HG03095 (cell line): ENCODE data around the gene DPEP2.

Experiments used
- ATAC-seq: cut with Tn5 transposase; IDR thresholded peaks from one replicate; pipeline ENCODE4 v1.9.1; 2021; ENCODE audit warnings: moderate library complexity; ENCODE audit not compliant: unreplicated experiment

DPEP2 gene

GRCh38 chr16:67959536-67960329 lies 39.6 kb downstream of the DPEP2 start:
- ATAC-seq: no peak

DNA sequence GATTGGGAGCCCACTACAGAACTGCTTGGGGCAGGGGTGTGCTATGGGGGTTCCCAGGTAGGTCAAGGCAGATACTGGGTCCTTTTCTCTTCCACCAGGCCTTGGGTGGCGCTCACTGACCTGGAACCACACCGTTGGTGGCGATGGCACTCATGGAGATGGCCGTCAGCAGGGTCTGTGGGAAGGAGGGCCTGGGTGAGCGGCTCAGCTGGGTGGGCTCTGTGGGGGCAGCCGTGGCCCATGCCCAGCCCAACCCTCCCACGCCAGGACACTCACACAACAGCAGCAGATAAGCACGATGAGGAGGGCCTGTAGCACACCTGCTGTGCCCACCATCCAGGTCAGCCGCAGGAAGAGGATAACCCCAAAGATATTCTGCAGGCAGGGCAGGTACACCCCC lies 41.7 kb downstream of the DPEP2 start:
- no peak for ATAC-seq

GRCh38 chr16:67954421-67955196 lies 44.7 kb downstream of the DPEP2 start:
- no peak for ATAC-seq

DNA sequence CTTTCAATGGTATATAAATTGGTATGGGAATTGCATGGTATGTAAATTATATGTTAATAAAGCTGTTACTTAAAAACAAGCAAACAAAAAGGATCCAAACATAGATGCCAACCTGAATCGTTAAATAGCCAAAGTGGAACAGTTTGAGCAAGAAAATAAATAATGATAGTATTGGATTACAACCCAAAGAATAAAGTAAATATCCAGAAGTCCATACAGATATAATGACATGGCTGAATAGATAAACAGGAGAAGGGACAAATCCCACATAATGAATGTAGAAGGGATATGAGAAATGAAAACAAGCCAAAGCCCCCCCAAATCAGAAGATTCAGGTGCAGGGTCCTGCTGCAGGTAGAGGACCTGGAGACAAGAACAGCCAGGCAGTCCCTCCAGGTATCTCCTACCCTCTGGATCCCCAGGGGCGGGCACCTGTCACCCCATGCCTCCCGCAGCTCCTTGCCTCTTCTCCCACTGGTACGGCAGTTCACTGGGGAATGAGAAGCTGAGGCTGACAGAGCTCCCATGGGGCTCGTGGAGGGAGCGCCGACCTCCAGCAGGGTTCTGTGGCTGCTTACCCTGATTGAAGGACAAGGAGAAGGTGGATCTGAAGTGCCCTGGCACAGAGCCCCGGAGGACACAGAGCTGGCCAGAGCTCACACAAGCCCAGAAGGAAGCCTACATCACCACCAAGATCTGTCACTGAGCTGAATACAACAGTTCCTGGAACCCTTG lies 45.5 kb downstream of the DPEP2 start:
- no peak for ATAC-seq

- no peak for ATAC-seq
Measured at GRCh38 chr16:67951485-67951884, 47.8 kb downstream of the DPEP2 start.

DNA sequence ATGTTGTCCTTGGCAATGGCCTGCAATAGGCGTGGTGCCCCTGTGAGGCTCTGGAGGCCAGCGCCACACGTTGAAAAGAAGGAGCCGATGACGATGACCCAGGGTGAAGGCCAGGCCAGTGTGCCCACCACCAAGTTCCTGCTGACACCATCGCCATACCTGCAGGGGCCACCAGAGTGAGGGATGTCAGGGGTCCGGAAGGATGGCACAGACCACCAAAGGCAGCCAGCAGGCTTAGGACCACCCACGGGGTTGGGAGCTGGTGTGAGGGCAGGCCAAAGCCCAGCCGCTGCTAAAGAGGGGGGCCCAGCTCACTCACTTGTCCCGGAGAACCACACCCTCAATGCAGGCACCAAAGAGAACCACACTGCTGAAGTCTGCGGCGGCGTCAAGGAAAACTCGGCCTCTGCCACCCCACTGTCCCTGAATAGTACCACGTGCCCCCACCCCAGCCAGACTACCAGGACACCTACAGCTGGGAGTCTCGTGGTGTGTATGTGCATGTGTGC lies 48.9 kb downstream of the DPEP2 start:
- ATAC-seq: no peak

DNA sequence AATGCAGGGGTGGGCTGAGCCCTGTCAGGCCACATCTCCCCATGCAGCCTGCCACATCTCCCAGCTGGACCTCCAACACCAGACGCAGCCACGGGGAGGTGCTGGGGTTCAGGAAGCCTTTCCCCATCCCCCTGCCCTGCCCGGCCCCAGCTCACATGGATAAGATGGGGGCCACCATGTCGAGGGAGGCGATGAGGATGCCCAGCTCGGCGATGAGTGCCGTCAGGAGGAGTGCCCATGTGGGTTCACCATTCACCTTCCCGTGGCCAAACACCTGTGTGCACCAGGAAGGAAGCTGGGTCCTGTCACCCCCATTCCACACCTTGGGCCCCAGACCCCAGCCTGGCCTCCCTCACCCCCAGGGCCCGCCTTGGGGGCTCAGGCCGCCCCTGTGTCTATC lies 49.6 kb downstream of the DPEP2 start:
- no peak for ATAC-seq

- no peak for ATAC-seq
Measured at GRCh38 chr16:67948015-67948414, 51.3 kb downstream of the DPEP2 start.

GRCh38 chr16:67946966-67947558 lies 52.2 kb downstream of the DPEP2 start:
- ATAC-seq: no peak

DNA sequence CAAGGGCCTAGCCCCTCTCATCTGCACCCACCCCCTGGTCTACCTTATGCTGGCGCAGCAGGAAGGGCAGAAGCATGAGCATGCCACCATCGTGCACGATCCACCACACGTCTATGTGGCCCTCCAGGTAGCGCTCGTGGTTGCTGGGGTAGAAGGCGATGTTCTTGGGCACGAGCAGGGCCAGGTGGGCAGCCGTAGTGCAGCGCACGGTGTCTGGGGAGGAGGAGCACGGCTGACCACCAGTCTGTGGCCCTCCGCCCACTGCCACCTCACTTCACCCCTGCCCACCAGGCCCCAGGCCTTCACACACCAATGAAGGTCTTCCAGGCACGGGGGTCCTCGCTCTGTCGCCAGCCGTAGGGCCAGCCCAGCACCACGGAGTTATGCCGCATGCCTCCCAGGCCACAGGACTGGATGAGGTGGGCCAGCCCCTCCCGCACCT lies 53.1 kb downstream of the DPEP2 start:
- ATAC-seq: no peak

GRCh38 chr16:67945392-67945933 lies 53.8 kb downstream of the DPEP2 start:
- no peak for ATAC-seq

- ATAC-seq: no peak
Measured at GRCh38 chr16:67944690-67945391, 54.4 kb downstream of the DPEP2 start.

DNA sequence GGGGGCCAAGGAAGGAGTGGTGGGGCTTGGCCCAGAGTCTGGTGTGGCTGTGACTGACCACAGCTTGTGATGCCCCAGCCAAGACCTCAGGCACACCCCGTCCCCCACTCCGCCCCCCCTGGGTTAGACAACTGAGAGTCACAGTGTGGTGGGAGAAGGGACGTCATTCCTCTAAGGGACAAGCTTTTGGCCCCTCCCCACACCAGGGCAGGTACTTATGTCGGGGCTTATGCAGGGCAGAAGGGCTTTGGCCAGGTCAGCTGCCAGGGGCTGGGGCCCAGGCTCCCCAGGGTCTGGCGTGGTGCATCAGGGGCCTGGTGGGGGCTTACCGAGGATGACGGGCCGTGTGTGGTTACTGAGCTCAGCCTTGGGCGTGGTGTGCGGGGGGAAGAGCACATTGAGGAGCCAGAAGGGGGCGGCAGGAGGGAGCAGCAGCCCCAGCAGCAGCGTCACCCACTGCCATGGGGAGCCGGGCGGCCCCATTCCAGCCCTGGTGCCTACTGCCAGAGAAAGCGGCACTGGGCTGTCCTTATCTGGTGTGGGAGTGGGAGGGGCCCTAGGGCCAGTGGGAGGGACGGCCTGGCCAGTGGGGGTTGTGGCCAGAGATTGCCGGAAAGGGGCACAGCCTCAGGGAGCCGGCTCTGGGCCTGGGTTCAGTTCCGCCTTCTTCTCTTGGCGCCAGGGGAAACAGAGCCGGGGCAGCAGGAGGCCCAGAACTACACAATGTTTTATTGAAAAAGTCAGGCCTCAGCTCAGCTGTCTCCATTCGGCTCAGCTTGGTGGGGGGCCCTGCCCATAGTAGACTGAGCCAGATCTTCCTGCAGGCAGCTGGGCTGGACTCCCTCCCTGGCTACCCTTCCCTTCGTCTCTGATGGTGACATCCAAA lies 55.4 kb downstream of the DPEP2 start, which contains the start of gene LCAT:
Gene LCAT, minus strand, starts transcription at position 502 of the 886 bp plus-strand sequence. Its CDS starts 19 bp downstream, at position 483.
- no peak for ATAC-seq

DNA sequence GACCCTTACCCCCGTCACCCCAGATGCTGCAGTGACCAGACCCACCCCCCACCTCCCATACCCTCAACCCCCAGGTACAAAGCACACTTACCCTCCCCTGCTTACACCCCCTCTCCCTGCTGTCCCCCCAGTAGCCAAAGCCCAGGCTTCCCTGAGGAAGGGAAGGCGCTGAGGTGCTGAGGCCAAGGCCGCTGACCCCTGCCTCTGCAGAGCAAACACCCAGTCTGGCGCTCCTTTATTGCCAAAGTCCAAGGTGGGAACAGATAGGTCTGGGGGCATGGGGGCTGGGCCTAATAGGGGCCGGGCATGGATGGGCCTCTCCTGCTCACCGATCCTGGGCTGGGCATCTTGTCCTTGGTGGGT lies 56.0 kb downstream of the DPEP2 start:
- no peak for ATAC-seq

- no peak for ATAC-seq
Measured at GRCh38 chr16:67942510-67943255, 56.6 kb downstream of the DPEP2 start.

DNA sequence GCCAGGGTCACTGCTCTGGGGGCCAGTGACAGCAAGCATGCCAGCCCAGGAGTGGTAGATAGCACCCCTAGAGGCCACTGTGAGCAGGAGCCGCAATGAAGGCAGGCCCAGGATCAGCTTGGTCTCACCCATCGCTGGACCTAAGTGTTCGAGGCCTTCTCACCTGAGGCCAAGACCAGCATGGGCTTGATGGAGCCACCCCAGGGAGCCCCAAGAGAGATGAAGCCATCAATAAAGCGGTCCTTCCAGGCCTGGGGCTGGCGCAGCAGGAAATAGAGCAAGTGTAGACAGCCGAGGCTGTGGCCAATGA lies 57.1 kb downstream of the DPEP2 start:
- no peak for ATAC-seq

DNA sequence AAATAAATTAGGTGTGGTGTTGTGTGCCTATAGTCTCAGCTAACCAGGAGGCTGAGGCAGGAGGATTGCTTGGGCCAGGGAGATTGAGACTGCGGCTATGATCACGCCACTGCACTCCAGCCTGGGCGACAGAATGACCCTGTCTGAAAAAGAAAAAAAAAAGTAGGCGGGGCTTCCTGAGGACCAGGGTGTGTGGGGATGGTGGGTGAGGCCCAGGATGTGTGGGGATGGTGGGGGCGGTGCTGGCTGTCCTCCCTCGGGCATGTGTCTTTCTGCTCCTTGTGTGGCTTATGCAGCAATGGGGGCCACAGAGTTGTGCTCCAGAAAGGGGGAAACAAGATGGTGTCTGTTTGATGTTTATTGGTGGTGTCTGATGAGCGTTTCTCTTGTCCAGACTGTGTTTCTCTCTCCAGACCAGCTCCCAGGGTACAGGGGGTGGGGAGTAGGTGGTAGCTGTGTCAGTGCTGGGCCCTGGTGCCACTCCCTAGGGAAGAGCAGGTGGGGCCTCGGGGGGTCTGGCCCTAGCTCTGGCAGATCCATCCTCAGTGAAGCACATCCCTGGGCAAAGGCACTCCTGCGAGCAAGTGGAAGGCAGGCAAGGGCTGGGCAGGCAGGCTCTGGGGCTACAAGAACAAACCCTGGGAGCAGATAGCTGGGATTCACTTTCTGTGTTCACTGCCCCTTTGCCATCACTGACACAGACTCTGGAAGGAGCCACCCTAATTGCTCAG lies 57.6 kb downstream of the DPEP2 start:
- no peak for ATAC-seq
